Suprapubic skin (tissue), 4 donors: Measurements from ENCODE around the gene ACER3. TPM values are rescaled to one million over a fixed set of nuclear protein-coding genes. Genes with fewer than 3 reads are reported as not detected.
"Not testable (repeated sequence)": the region's sequence is repeated elsewhere in the genome, so short reads cannot be mapped to it uniquely, and the experiment has no call there.

ENCODE experiments used
- DNase-seq, 2 donors: peaks; one replicate each; pipeline ENCODE4 v3.0.0-alpha.2; 2019; ENCODE audit warnings: low spot score in 2 of 2
- H3K27ac ChIP-seq: fragments of 200-600 bp; sonication (generic); one replicate; pipeline ENCODE4 v1.5.1; 2019
- H3K27me3 ChIP-seq: fragments of 200-600 bp; sonication (generic); one replicate; pipeline ENCODE4 v1.5.1; 2019
- H3K36me3 ChIP-seq: fragments of 200-600 bp; sonication (generic); one replicate; pipeline ENCODE4 v1.5.1; 2019
- H3K4me1 ChIP-seq: fragments of 200-600 bp; sonication (generic); one replicate; pipeline ENCODE4 v1.5.1; 2019
- H3K4me3 ChIP-seq: fragments of 200-600 bp; sonication (generic); one replicate; pipeline ENCODE4 v1.5.1; 2019; ENCODE audit warnings: mild to moderate bottlenecking
- H3K9me3 ChIP-seq: fragments of 200-600 bp; sonication (generic); one replicate; pipeline ENCODE4 v1.5.1; 2019
- EP300 ChIP-seq: sonication (generic); formaldehyde crosslinking; IDR thresholded peaks from one replicate; pipeline ENCODE4 v1.6.1; 2017; ENCODE audit warnings: antibody characterized with exemption
- POLR2A ChIP-seq, 2 donors: fragments of 450-650 bp; IDR thresholded peaks; one replicate each; pipeline ENCODE4 v1.6.1; 2017; ENCODE audit warnings: antibody characterized with exemption in 2 of 2, mild to moderate bottlenecking in 2 of 2, moderate library complexity in 2 of 2
- POLR2AphosphoS5 ChIP-seq, 3 donors: sonication (generic); formaldehyde crosslinking; IDR thresholded peaks; one replicate each; pipeline ENCODE4 v1.6.1; 2017; ENCODE audit warnings: antibody characterized with exemption in 3 of 3
- WGBS: methylation state at CpG from one replicate; pipeline ENCODE4 v1.1.5; 2018; 5-methylcytosine and 5-hydroxymethylcytosine counted together
- total RNA-seq, 4 donors: library from RNA; depleted of rRNA; stranded (reverse); fragments of >200 nt; gene quantifications; one replicate each; pipeline ENCODE4 v1.1.0, GENCODE V29; 2016
- TF ChIP-seq, protein P1 (sequence below), 2 donors: fragments of 200-600 bp in 1 of 2; fragments of 450-650 bp in 1 of 2; sonication (generic) in 1 of 2; IDR thresholded peaks; one replicate each; pipeline ENCODE4 v1.5.1; 2016 to 2019; ENCODE audit warnings: antibody characterized with exemption in 2 of 2, mild to moderate bottlenecking in 1 of 2, moderate library complexity in 1 of 2

Gene ACER3
- total RNA-seq, 4 donors from 2014 or later, result 8.9 to 10.1 (median 9.5) TPM

GRCh38 chr11:76825726-76826396, 34.9 kb upstream of the ACER3 start:
- Histone ChIP-seq H3K4me1 (peaks cover 34% of the 10 kb centered on the region), H3K9me3 (no peaks in the 10 kb centered on the region), H3K36me3 (no peaks in the 10 kb centered on the region), H3K4me3 (no peak overlapping the region), H3K27ac (no peak overlapping the region), H3K27me3 (no peaks in the 10 kb centered on the region)
- TF ChIP-seq POLR2AphosphoS5 (IDR thresholded peaks at IDR 0.05) (no peak), EP300 (no peak), POLR2A (IDR thresholded peaks at IDR 0.05) (no peak)
- TF ChIP-seq, protein P1, sequence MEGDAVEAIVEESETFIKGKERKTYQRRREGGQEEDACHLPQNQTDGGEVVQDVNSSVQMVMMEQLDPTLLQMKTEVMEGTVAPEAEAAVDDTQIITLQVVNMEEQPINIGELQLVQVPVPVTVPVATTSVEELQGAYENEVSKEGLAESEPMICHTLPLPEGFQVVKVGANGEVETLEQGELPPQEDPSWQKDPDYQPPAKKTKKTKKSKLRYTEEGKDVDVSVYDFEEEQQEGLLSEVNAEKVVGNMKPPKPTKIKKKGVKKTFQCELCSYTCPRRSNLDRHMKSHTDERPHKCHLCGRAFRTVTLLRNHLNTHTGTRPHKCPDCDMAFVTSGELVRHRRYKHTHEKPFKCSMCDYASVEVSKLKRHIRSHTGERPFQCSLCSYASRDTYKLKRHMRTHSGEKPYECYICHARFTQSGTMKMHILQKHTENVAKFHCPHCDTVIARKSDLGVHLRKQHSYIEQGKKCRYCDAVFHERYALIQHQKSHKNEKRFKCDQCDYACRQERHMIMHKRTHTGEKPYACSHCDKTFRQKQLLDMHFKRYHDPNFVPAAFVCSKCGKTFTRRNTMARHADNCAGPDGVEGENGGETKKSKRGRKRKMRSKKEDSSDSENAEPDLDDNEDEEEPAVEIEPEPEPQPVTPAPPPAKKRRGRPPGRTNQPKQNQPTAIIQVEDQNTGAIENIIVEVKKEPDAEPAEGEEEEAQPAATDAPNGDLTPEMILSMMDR (IDR thresholded peaks at IDR 0.05), result no peak
- 75% methylated on average over 1 of the region's 1 CpG for WGBS
- no peak for DNase-seq

GRCh38 chr11:76826508-76826907, 34.2 kb upstream of the ACER3 start:
- H3K4me3 ChIP-seq, H3K9me3 ChIP-seq, H3K36me3 ChIP-seq, H3K27me3 ChIP-seq, DNase-seq, H3K27ac ChIP-seq: not testable (repeated sequence)
- WGBS, result 88% methylated on average over 3 of the region's 3 CpGs
- peaks cover 38% of the 10 kb centered on the region for H3K4me1 ChIP-seq

GRCh38 chr11:76827005-76827404, 33.7 kb upstream of the ACER3 start:
- H3K27ac ChIP-seq, H3K27me3 ChIP-seq, H3K36me3 ChIP-seq, DNase-seq, H3K9me3 ChIP-seq, H3K4me3 ChIP-seq: not testable (repeated sequence)
- H3K4me1 ChIP-seq, result peaks cover 38% of the 10 kb centered on the region

- Histone ChIP-seq H3K27ac (no peak overlapping the region), H3K36me3 (no peaks in the 10 kb centered on the region), H3K4me1 (peaks cover 18% of the 10 kb centered on the region), H3K9me3 (no peaks in the 10 kb centered on the region), H3K4me3 (no peak overlapping the region), H3K27me3 (no peaks in the 10 kb centered on the region)
- 47% methylated on average over 9 of the region's 9 CpGs for WGBS
- no peak for DNase-seq
- TF ChIP-seq EP300, result no peak
- no peak for TF ChIP-seq POLR2AphosphoS5 (IDR thresholded peaks at IDR 0.05)
- TF ChIP-seq, protein P1 (IDR thresholded peaks at IDR 0.05), result no peak
- no peak for TF ChIP-seq POLR2A (IDR thresholded peaks at IDR 0.05)
Measured at GRCh38 chr11:76830639-76831327, 29.9 kb upstream of the ACER3 start.

GRCh38 chr11:76831686-76832310, 28.9 kb upstream of the ACER3 start:
- Histone ChIP-seq H3K4me1 (peaks cover 23% of the 10 kb centered on the region), H3K9me3 (no peaks in the 10 kb centered on the region), H3K36me3 (no peaks in the 10 kb centered on the region), H3K27ac (no peak overlapping the region), H3K27me3 (no peaks in the 10 kb centered on the region), H3K4me3 (no peak overlapping the region)
- no peak for DNase-seq
- WGBS, result 94% methylated on average over 4 of the region's 4 CpGs
- TF ChIP-seq EP300, result no peak
- TF ChIP-seq, protein P1 (IDR thresholded peaks at IDR 0.05), result no peak
- no peak for TF ChIP-seq POLR2AphosphoS5 (IDR thresholded peaks at IDR 0.05)
- no peak for TF ChIP-seq POLR2A (IDR thresholded peaks at IDR 0.05)

GRCh38 chr11:76832361-76832760, 28.4 kb upstream of the ACER3 start:
- Histone ChIP-seq H3K27ac (no peak overlapping the region), H3K9me3 (no peaks in the 10 kb centered on the region), H3K27me3 (no peaks in the 10 kb centered on the region), H3K4me1 (peaks cover 29% of the 10 kb centered on the region), H3K36me3 (no peaks in the 10 kb centered on the region), H3K4me3 (no peak overlapping the region)
- DNase-seq, result no peak
- TF ChIP-seq POLR2A (IDR thresholded peaks at IDR 0.05) (no peak), EP300 (no peak), POLR2AphosphoS5 (IDR thresholded peaks at IDR 0.05) (no peak)
- TF ChIP-seq, protein P1 (IDR thresholded peaks at IDR 0.05), result no peak
